Stimulated activated CD4-positive, alpha-beta T cell treated with anti-CD3 and anti-CD28 coated beads, Interleukin-12 subunit alpha, Interleukin-12 subunit beta, amount 100 ng/mL, for 48 hours (primary cell): Measurements from ENCODE around the gene ZNF518B.
"Not testable (repeated sequence)": the region's sequence is repeated elsewhere in the genome, so short reads cannot be mapped to it uniquely, and the experiment has no call there.

Source experiments
- DNase-seq, 3 donors: peaks; one replicate each; pipeline ENCODE4 v3.0.0-alpha.2; 2020; ENCODE audit warnings: low read depth in 2 of 3, low spot score in 1 of 3

ZNF518B gene

GRCh38 chr4:10456595-10457254 is 501 bp downstream of the ZNF518B start:
- peak in 2 of 3 donors; percentile 36 to 50 for DNase-seq

GRCh38 chr4:10456260-10456594 is 999 bp downstream of the ZNF518B start:
- DNase-seq, result no peak

GRCh38 chr4:10455133-10455532 is 2.1 kb downstream of the ZNF518B start:
- DNase-seq, result no peak

GRCh38 chr4:10454726-10455125 is 2.5 kb downstream of the ZNF518B start:
- DNase-seq, result no peak

- no peak for DNase-seq
Measured at GRCh38 chr4:10454121-10454520, 3.1 kb downstream of the ZNF518B start.

- no peak for DNase-seq
Measured at GRCh38 chr4:10448991-10449390, 8.2 kb downstream of the ZNF518B start.

GRCh38 chr4:10442976-10443375 is 14.2 kb downstream of the ZNF518B start:
- no peak for DNase-seq

- no peak for DNase-seq
Measured at GRCh38 chr4:10441512-10441911, 15.7 kb downstream of the ZNF518B start.

- no peak for DNase-seq
Measured at GRCh38 chr4:10438924-10439323, 18.3 kb downstream of the ZNF518B start.

- DNase-seq, result no peak
Measured at GRCh38 chr4:10437735-10438134, 19.5 kb downstream of the ZNF518B start.

GRCh38 chr4:10427680-10428079 is 29.5 kb downstream of the ZNF518B start:
- not testable (repeated sequence) for DNase-seq

- no peak for DNase-seq
Measured at GRCh38 chr4:10421344-10422055, 35.7 kb downstream of the ZNF518B start.

GRCh38 chr4:10417740-10418139 is 39.5 kb downstream of the ZNF518B start:
- DNase-seq, result no peak

- no peak for DNase-seq
Measured at GRCh38 chr4:10416441-10416840, 40.8 kb downstream of the ZNF518B start.

GRCh38 chr4:10413177-10413576 is 44.0 kb downstream of the ZNF518B start:
- DNase-seq, result no peak

- no peak for DNase-seq
Measured at GRCh38 chr4:10405672-10406071, 51.6 kb downstream of the ZNF518B start.

- DNase-seq, result no peak
Measured at GRCh38 chr4:10403633-10404445, 53.4 kb downstream of the ZNF518B start.

- DNase-seq, result no peak
Measured at GRCh38 chr4:10395971-10396580, 61.1 kb downstream of the ZNF518B start.
